Neural cell (in vitro differentiated cells): ENCODE results near the gene MSI2. TPM values are rescaled to one million over a fixed set of nuclear protein-coding genes. Genes with fewer than 3 reads are reported as not detected.

Experiments
- H2AFZ ChIP-seq: fragments of 200-600, 300-800 bp; sonication (generic), shearing (Covaris generic); 2 replicates; pipeline ENCODE4 v1.6.0; 2014; ENCODE audit warnings: low read depth, mild to moderate bottlenecking, antibody characterized with exemption, low read length, moderate library complexity
- H3F3A ChIP-seq: fragments of 200-600 bp; shearing (Covaris generic); 2 replicates; pipeline ENCODE4 v1.6.1; 2016; ENCODE audit warnings: mild to moderate bottlenecking, moderate library complexity, mixed read lengths, antibody characterized with exemption, low read length; ENCODE audit not compliant: insufficient read depth, poor library complexity, severe bottlenecking
- H3K27ac ChIP-seq: fragments of 200-600, 300-800 bp; sonication (generic), shearing (Covaris generic); 2 replicates; pipeline ENCODE4 v1.5.1; 2014; ENCODE audit warnings: mild to moderate bottlenecking, low read length, moderate library complexity
- H3K27me3 ChIP-seq: fragments of 300-800, 200-600 bp; sonication (generic), shearing (Covaris generic); 2 replicates; pipeline ENCODE4 v1.6.0; 2014; ENCODE audit warnings: mild to moderate bottlenecking, low read depth, low read length, moderate library complexity; ENCODE audit not compliant: insufficient read depth
- H3K36me3 ChIP-seq: fragments of 300-800, 200-600 bp; sonication (generic), shearing (Covaris generic); 2 replicates; pipeline ENCODE4 v1.5.1; 2014; ENCODE audit warnings: mild to moderate bottlenecking, antibody characterized with exemption, low read length, moderate library complexity; ENCODE audit not compliant: insufficient read depth
- H3K4me2 ChIP-seq: fragments of 300-800, 200-600 bp; sonication (generic), shearing (Covaris generic); 2 replicates; pipeline ENCODE4 v1.6.0; 2014; ENCODE audit warnings: mild to moderate bottlenecking, low read length
- H3K4me3 ChIP-seq: fragments of 300-800, 200-600 bp; sonication (generic), shearing (Covaris generic); 2 replicates; pipeline ENCODE4 v1.5.1; 2014; ENCODE audit warnings: mild to moderate bottlenecking, low read length, moderate library complexity
- H3K79me2 ChIP-seq: fragments of 200-600 bp; shearing (Covaris generic); replicated peaks from 2 replicates; pipeline ENCODE4 v1.6.0; 2014; ENCODE audit warnings: mild to moderate bottlenecking, low read length, moderate library complexity; ENCODE audit not compliant: insufficient read depth
- H3K9ac ChIP-seq: fragments of 300-800, 200-600 bp; sonication (generic), shearing (Covaris generic); 2 replicates; pipeline ENCODE4 v1.6.1; 2016; ENCODE audit warnings: mild to moderate bottlenecking, low read length, mixed read lengths
- H3K9me2 ChIP-seq: fragments of 200-600 bp; shearing (Covaris generic); 2 replicates; pipeline ENCODE4 v1.6.1; 2016; ENCODE audit warnings: mild to moderate bottlenecking, low read length, mixed read lengths; ENCODE audit not compliant: insufficient read depth
- H3K9me3 ChIP-seq: fragments of 200-600, 300-800 bp; sonication (generic), shearing (Covaris generic); 2 replicates; pipeline ENCODE4 v1.6.1; 2016; ENCODE audit warnings: mild to moderate bottlenecking, mixed run types, low read length, moderate library complexity, mixed read lengths
- H4K20me1 ChIP-seq: fragments of 200-600 bp; shearing (Covaris generic); 2 replicates; pipeline ENCODE4 v1.6.1; 2016; ENCODE audit warnings: mild to moderate bottlenecking, mixed run types; ENCODE audit not compliant: insufficient read depth
- CTCF ChIP-seq: fragments of 450-650 bp; IDR thresholded peaks from 2 replicates; pipeline ENCODE4 v1.5.1; 2014; ENCODE audit warnings: antibody characterized with exemption, mild to moderate bottlenecking, moderate library complexity; ENCODE audit not compliant: poor library complexity, severe bottlenecking
- EP300 ChIP-seq: fragments of 450-650 bp; conservative IDR thresholded peaks from 2 replicates; pipeline ENCODE4 v1.6.1; 2014; ENCODE audit warnings: antibody characterized with exemption, mild to moderate bottlenecking, moderate library complexity; ENCODE audit not compliant: poor library complexity, severe bottlenecking
- EZH2 ChIP-seq: fragments of 200-600, 300-800 bp; shearing (Covaris generic), sonication (generic); IDR thresholded peaks from 2 replicates; pipeline ENCODE4 v1.6.1; 2014; ENCODE audit warnings: antibody characterized with exemption, low read length, borderline replicate concordance, mild to moderate bottlenecking; ENCODE audit not compliant: insufficient read depth, poor library complexity, severe bottlenecking
- POLR2AphosphoS5 ChIP-seq: IDR thresholded peaks from 2 replicates; pipeline ENCODE4 v1.6.1; 2012
- RAD21 ChIP-seq: fragments of 450-650 bp; conservative IDR thresholded peaks from 2 replicates; pipeline ENCODE4 v1.6.1; 2014; ENCODE audit warnings: antibody characterized with exemption, mild to moderate bottlenecking, moderate library complexity
- REST ChIP-seq: IDR thresholded peaks from 2 replicates; pipeline ENCODE4 v1.6.1; 2012; ENCODE audit warnings: borderline replicate concordance
- SMC3 ChIP-seq: fragments of 450-650 bp; conservative IDR thresholded peaks from 2 replicates; pipeline ENCODE4 v1.6.1; 2014; ENCODE audit warnings: antibody characterized with exemption, mild to moderate bottlenecking, moderate library complexity; ENCODE audit not compliant: poor library complexity
- TAF1 ChIP-seq: IDR thresholded peaks from 2 replicates; pipeline ENCODE4 v1.6.1; 2012; ENCODE audit warnings: low read depth
- polyA plus RNA-seq: library from polyadenylated mRNA; depleted of rRNA; stranded (reverse); fragments of >200 nt; gene quantifications from 2 replicates; pipeline ENCODE4 v1.2.3, GENCODE V29; 2014

Gene MSI2
- polyA plus RNA-seq, 1 donor from 2014 or later: 61.4 TPM

- H3K9ac ChIP-seq: no peak overlapping the region
- H3K9me3 ChIP-seq: no peaks in the 10 kb centered on the region
- TF ChIP-seq TAF1 (no peak), EP300 (no peak), SMC3 (no peak)
- no peak overlapping the region for H2AFZ ChIP-seq
- H3K27ac ChIP-seq: no peak overlapping the region
- H4K20me1 ChIP-seq: no peaks in the 10 kb centered on the region
- H3K4me2 ChIP-seq: no peak overlapping the region
- H3K79me2 ChIP-seq: no peaks in the 10 kb centered on the region
- H3K36me3 ChIP-seq: no peaks in the 10 kb centered on the region
- H3F3A ChIP-seq: no peaks in the 10 kb centered on the region
- no peak overlapping the region for H3K4me3 ChIP-seq
- H3K27me3 ChIP-seq: no peaks in the 10 kb centered on the region
- H3K9me2 ChIP-seq: no peaks in the 10 kb centered on the region
Observed at GRCh38 chr17:57614742-57615141, 358.4 kb downstream of the MSI2 start.

GRCh38 chr17:57615836-57616757 lies 359.8 kb downstream of the MSI2 start:
- Histone ChIP-seq H3K27me3 (no peaks in the 10 kb centered on the region), H4K20me1 (no peaks in the 10 kb centered on the region), H3K9me3 (no peaks in the 10 kb centered on the region), H3K79me2 (no peaks in the 10 kb centered on the region), H3K9me2 (no peaks in the 10 kb centered on the region), H3F3A (no peaks in the 10 kb centered on the region), H2AFZ (no peak overlapping the region), H3K4me3 (peak overlapping the region; percentile 13), H3K27ac (peak overlapping the region; percentile 60), H3K4me2 (no peak overlapping the region), H3K9ac (peak overlapping the region; percentile 1), H3K36me3 (no peaks in the 10 kb centered on the region)
- TF ChIP-seq EP300 (peak; percentile 3), REST (no peak), RAD21 (no peak)

GRCh38 chr17:57617218-57617617 lies 360.9 kb downstream of the MSI2 start:
- Histone ChIP-seq H3K9ac (no peak overlapping the region), H3K27ac (no peak overlapping the region), H4K20me1 (no peaks in the 10 kb centered on the region), H3K4me3 (no peak overlapping the region), H2AFZ (no peak overlapping the region), H3K9me3 (no peaks in the 10 kb centered on the region), H3K27me3 (no peaks in the 10 kb centered on the region), H3K9me2 (no peaks in the 10 kb centered on the region), H3K79me2 (no peaks in the 10 kb centered on the region), H3F3A (no peaks in the 10 kb centered on the region), H3K4me2 (no peak overlapping the region), H3K36me3 (no peaks in the 10 kb centered on the region)
- TF ChIP-seq EP300: no peak
- TF ChIP-seq CTCF: no peak
- TF ChIP-seq EZH2: no peak
- no peak for TF ChIP-seq POLR2AphosphoS5
- no peak for TF ChIP-seq RAD21
- no peak for TF ChIP-seq SMC3
- TF ChIP-seq TAF1: no peak
